Measurements from ENCODE around the gene REN.

The REN gene

GRCh38 chr1:204201348-204202040, 35.4 kb upstream of the REN start:
- Histone ChIP-seq H3K4me3 (replicated peaks; ENCODE audit: low read depth, low read length) (no peak overlapping the region), H3K27me3 (replicated peaks; ENCODE audit: control insufficient read depth, insufficient read depth, low read length) (peaks cover 1% of the 10 kb centered on the region), H3K36me3 (ENCODE audit: control insufficient read depth, insufficient read depth, low read length) (no peaks in the 10 kb centered on the region)
- DNase-seq (ENCODE audit: extremely low read depth, insufficient read length): no peak
- no peak for TF ChIP-seq CTCF (IDR thresholded peaks at IDR 0.05; ENCODE audit: insufficient read depth, low read length, poor library complexity, severe bottlenecking)

- Histone ChIP-seq H3K4me3 (replicated peaks; ENCODE audit: low read depth, low read length) (no peak overlapping the region), H3K27me3 (replicated peaks; ENCODE audit: control insufficient read depth, insufficient read depth, low read length) (peaks cover 1% of the 10 kb centered on the region), H3K36me3 (ENCODE audit: control insufficient read depth, insufficient read depth, low read length) (no peaks in the 10 kb centered on the region)
- no peak for DNase-seq (ENCODE audit: extremely low read depth, insufficient read length)
- TF ChIP-seq CTCF (IDR thresholded peaks at IDR 0.05; ENCODE audit: insufficient read depth, low read length, poor library complexity, severe bottlenecking): no peak
Observed at GRCh38 chr1:204199579-204199978, 33.4 kb upstream of the REN start.

GRCh38 chr1:204198348-204199340, 32.5 kb upstream of the REN start:
- TF ChIP-seq CTCF (IDR thresholded peaks at IDR 0.05; ENCODE audit: insufficient read depth, low read length, poor library complexity, severe bottlenecking): no peak
- Histone ChIP-seq H3K36me3 (ENCODE audit: control insufficient read depth, insufficient read depth, low read length) (no peaks in the 10 kb centered on the region), H3K27me3 (replicated peaks; ENCODE audit: control insufficient read depth, insufficient read depth, low read length) (peaks cover 1% of the 10 kb centered on the region), H3K4me3 (replicated peaks; ENCODE audit: low read depth, low read length) (no peak overlapping the region)
- no peak for DNase-seq (ENCODE audit: extremely low read depth, insufficient read length)

- Histone ChIP-seq H3K4me3 (replicated peaks; ENCODE audit: low read depth, low read length) (no peak overlapping the region), H3K36me3 (ENCODE audit: control insufficient read depth, insufficient read depth, low read length) (no peaks in the 10 kb centered on the region), H3K27me3 (replicated peaks; ENCODE audit: control insufficient read depth, insufficient read depth, low read length) (peaks cover 1% of the 10 kb centered on the region)
- no peak for TF ChIP-seq CTCF (IDR thresholded peaks at IDR 0.05; ENCODE audit: insufficient read depth, low read length, poor library complexity, severe bottlenecking)
- DNase-seq (ENCODE audit: extremely low read depth, insufficient read length): no peak
Observed at GRCh38 chr1:204197068-204197467, 30.9 kb upstream of the REN start.

- H3K36me3 ChIP-seq (ENCODE audit: control insufficient read depth, insufficient read depth, low read length): no peaks in the 10 kb centered on the region
- no peak for DNase-seq (ENCODE audit: extremely low read depth, insufficient read length)
- H3K4me3 ChIP-seq (replicated peaks; ENCODE audit: low read depth, low read length): no peak within 1 kb of the TSS
- peaks cover 1% of the 10 kb centered on the region for H3K27me3 ChIP-seq (replicated peaks; ENCODE audit: control insufficient read depth, insufficient read depth, low read length)
- TF ChIP-seq CTCF (IDR thresholded peaks at IDR 0.05; ENCODE audit: insufficient read depth, low read length, poor library complexity, severe bottlenecking): no peak
Observed at GRCh38 chr1:204196068-204196795, 30.1 kb upstream of the REN start, which contains the start of gene KISS1. Gene KISS1, minus strand, starts transcription at chr1:204196491. Its CDS starts 3,615 bp downstream, at chr1:204192876.
